Ishikawa (cell line): ENCODE measurements around the gene WHRN.

ENCODE experiments used
- CEBPB ChIP-seq: IDR thresholded peaks from 2 replicates; pipeline ENCODE4 v1.6.1; 2012
- EGR1 ChIP-seq: IDR thresholded peaks from 2 replicates; pipeline ENCODE4 v1.6.1; 2012
- RAD21 ChIP-seq: IDR thresholded peaks from 2 replicates; pipeline ENCODE4 v1.6.1; 2012; ENCODE audit warnings: low read depth
- TAF1 ChIP-seq: IDR thresholded peaks from 2 replicates; pipeline ENCODE4 v1.6.1; 2012; ENCODE audit warnings: low read depth, mild to moderate bottlenecking
- USF1 ChIP-seq: IDR thresholded peaks from 2 replicates; pipeline ENCODE4 v1.6.1; 2012

- no peak for TF ChIP-seq RAD21
- no peak for TF ChIP-seq EGR1
- no peak for TF ChIP-seq CEBPB
- TF ChIP-seq USF1, result no peak
- no peak for TF ChIP-seq TAF1
These were observed 5.2 kb downstream of the WHRN start for GRCh38 chr9:114499941-114500696.
